CD4-positive, alpha-beta T cell treated with Interleukin-10 for 1 hour (primary cell): ENCODE measurements around the gene RXFP4.
"Not testable (repeated sequence)": the region's sequence is repeated elsewhere in the genome, so short reads cannot be mapped to it uniquely, and the experiment has no call there.

Experiments
- DNase-seq: peaks from one replicate; pipeline ENCODE4 v3.0.0-alpha.2; 2020

RXFP4 gene

GRCh38 chr1:155979597-155980343 lies 38.3 kb downstream of the RXFP4 start:
- DNase-seq = no peak

GRCh38 chr1:155981266-155982088 lies 40.0 kb downstream of the RXFP4 start:
- peak; percentile 59 for DNase-seq

GRCh38 chr1:155982106-155982505 lies 40.7 kb downstream of the RXFP4 start:
- DNase-seq = no peak

DNA sequence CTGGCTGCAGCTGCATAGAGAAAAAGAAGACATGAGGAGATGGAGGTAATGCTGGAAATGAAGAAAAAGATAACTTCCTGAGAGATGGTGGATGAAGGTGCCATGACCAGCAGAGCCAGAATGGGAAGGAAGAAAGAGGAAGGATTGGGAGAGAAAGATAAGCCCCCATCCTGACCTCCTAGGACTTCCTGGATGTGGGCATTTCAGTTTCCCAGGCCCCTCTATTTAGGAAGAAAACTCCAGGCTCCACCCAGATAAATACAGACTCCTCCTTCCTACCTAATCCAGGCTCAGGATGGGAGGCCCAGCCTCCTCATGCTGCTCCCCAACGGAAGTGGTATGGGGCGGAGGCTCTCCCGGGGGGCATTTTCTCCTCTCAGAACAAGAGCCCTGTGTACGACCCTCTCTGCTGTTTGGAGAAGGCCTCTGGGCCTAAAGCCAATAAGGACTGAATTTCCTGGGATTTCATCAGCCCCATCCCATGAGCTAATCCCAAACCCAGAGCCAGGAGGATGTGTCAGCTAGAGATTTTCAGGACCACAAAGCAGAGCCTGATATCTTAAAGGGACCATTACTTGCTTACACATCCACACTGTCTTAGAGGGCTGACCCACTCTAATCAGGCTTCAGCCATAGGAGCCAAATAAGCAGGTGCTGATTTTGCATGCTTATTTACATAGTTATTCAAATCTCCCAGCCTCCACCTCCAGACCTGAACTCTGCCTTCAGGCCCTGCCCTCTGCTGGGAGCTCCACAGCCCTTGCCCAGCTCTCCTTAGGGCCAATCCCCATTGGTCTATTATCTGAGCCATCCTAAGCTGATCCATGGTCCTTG lies 42.0 kb downstream of the RXFP4 start:
- no peak for DNase-seq

DNA sequence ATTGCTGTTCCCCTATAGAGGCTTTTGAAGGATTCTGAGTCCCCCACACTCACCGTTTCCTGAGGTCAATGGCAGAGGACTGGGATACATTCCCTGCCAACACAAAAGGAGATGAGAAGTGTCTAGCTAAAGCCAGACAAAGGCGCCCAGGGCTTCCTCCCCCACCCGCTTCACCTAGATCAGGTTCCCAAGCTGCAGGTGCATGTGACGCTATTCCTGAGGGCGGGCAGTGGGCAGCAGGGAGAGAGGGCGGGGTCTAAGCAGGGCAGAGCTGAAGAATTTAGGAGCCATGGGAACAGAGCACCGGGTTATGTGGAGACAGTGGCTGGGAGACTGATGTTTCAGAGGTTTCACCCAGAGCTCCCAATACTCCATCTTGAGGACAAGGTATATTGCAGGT lies 42.9 kb downstream of the RXFP4 start:
- DNase-seq = no peak

DNA sequence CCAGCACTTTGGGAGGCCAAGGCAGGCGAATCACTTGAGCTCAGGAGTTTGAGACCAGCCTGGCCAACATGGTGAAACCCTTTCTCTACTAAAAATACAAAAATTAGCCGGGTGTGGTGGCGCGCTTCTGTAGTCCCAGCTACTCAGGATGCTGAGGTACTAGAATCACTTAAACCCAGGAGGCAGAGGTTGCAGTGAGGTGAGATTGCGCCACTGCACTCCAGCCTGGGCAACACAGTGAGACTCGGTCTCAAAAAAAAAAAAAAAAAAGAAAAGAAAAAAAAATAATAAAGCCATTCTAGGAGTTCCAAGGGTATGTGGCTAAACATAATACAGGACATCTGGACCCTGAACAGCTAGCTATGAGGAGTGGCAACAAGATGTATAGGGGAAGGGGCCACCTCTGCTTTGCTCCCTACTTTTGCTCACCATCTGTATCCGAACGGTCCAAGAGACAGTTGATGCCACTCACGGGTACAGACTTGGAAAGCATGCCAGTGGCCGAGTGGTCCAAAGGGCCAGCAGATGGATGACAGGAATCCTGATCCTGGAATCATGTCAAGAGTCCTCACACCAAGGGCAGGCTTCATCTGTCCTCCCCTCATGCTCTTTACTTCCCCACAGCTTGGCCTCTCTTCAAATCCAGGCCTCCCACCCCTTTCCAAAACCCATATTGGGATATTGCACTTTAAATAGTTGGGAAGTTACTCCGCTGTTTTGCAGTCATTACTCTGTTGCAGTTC lies 43.6 kb downstream of the RXFP4 start:
- not testable (repeated sequence) for DNase-seq

DNA sequence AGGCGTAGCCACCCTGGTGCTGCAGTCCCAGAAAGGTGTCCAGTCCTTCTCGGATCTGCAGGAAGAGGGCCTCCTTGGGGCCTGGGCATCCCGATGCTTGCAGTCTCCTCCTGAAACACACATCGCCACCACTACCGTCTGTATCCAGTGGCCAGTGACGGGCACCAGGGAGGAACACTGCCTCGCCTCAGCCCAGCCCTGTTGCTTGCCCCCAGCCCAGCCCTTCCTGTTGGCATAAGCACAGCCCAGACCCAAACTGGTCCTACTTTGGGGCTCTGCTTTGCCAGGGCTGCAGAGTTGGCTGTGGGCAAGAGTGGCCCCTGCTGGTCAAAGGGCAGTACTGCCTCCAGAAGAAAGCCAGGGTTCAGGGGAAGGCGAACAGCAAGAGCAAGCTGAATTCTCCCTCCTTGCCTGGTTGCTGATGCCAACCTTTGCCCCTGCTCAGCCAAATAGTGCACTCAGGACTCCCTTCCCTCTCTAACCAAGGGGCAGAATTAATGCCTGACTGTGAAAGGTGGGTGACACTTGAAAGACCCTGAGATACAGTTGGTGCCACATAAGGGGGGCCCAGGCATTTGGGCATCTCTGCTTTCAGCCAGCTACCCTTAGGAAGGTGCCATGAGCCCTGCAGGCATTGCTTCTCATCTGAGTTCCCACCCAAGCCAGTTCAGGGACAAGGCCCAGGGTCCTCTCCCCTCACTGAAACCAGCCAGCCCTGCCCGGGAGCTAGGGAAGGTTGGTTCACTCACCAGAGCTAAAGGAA lies 48.0 kb downstream of the RXFP4 start:
- peak; percentile 89 for DNase-seq

DNA sequence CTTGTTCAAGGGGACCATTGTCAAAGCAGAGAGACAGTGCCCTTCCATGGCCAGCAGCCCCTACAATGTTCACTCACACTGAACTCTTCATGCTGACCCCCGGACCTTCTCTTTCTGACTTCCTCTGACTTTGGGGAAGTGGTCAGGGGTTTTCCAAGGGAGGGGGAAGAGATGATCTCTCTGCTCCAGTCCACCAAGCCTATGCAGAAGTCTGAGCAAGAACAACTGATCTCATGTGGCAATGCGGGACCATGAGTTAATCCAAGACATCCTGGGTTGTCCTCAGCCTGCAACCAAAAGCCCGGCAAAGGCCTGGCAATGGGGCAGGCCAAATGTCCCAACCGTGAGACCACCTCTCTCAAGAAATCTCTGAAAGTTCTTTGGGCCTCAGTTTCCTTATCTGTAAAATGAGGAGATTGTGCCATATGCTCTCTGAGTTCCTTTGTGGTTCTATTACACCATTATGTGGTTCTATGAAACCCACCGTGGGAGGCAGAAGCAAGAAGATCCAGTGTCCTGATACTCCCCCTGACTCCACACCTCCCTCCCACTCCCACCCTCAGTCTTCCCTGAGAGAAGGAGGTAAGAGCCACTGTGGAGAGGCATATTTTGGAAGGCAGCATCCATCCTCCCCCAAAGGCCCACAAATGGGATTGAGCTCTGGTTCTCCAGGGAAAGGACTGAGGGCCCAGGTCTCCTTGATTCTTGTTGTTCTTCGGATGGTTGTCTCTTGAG lies 48.7 kb downstream of the RXFP4 start:
- no peak for DNase-seq
